Pulmonary artery endothelial cell (primary cell): ENCODE measurements around the gene MX1. TPM values are rescaled to one million over a fixed set of nuclear protein-coding genes. Genes with fewer than 3 reads are reported as not detected.

Experiments
- DNase-seq: peaks from one replicate; pipeline ENCODE4 v3.0.0-alpha.2; 2011; ENCODE audit warnings: low read depth, low spot score
- total RNA-seq: library from RNA; depleted of rRNA; stranded (reverse); fragments of >200 nt; gene quantifications from 2 replicates; pipeline ENCODE4 v1.2.3, GENCODE V29; 2014

The MX1 gene
- 12.9 and 14.6 TPM in 2 replicates for total RNA-seq

DNA sequence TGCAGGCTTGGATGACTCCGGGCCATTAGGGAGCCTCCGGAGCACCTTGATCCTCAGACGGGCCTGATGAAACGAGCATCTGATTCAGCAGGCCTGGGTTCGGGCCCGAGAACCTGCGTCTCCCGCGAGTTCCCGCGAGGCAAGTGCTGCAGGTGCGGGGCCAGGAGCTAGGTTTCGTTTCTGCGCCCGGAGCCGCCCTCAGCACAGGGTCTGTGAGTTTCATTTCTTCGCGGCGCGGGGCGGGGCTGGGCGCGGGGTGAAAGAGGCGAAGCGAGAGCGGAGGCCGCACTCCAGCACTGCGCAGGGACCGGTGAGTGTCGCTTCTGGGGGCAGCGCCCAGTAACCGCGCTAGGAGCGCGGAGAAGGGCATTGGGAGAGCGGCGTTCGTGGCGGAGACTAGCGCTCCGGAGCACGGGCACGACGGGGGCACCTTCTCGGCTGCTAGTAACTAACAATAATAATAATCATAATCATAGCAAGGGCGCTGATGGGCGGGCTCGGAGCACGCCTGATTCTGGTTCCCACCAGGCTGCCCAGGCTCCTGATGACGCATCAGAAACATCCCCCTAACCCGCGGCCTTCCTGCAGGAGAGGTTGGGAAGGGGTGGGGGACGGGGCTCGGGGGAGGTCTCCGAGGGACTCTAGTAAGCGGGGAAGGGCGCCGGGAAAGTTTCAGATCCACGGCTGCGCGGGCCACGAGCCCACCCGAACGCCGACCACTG lies at the start of gene MX1:
Gene MX1 (plus strand): TSS at position 286 of the 722 bp plus-strand sequence. CDS start 5,832 bp downstream, outside the sequence.
- no peak for DNase-seq

- no peak for DNase-seq
Measured at GRCh38 chr21:41377715-41378114, 48.3 kb upstream of the MX1 start.

- DNase-seq = no peak
Measured at GRCh38 chr21:41378849-41379248, 47.2 kb upstream of the MX1 start.

- no peak for DNase-seq
Measured at GRCh38 chr21:41379901-41380300, 46.1 kb upstream of the MX1 start.

DNA sequence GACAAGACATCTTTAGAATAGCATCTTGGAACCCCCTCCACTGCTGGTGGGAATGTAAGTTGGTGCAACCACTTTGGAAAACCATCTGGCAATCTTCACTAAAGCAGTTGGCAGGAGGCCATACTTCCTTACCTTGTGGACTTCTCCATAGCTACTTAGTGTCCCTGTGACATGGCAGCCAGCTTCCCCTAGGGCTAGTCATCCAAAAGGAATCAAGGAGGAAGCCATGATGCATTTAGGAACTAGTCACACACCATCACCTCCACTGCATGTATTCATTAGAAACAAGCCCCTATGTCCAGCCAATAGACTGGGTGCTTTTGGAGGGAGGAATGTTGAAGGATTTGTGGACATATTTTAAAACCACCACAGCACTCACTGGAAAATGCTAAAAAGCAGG lies 44.3 kb upstream of the MX1 start:
- no peak for DNase-seq

DNA sequence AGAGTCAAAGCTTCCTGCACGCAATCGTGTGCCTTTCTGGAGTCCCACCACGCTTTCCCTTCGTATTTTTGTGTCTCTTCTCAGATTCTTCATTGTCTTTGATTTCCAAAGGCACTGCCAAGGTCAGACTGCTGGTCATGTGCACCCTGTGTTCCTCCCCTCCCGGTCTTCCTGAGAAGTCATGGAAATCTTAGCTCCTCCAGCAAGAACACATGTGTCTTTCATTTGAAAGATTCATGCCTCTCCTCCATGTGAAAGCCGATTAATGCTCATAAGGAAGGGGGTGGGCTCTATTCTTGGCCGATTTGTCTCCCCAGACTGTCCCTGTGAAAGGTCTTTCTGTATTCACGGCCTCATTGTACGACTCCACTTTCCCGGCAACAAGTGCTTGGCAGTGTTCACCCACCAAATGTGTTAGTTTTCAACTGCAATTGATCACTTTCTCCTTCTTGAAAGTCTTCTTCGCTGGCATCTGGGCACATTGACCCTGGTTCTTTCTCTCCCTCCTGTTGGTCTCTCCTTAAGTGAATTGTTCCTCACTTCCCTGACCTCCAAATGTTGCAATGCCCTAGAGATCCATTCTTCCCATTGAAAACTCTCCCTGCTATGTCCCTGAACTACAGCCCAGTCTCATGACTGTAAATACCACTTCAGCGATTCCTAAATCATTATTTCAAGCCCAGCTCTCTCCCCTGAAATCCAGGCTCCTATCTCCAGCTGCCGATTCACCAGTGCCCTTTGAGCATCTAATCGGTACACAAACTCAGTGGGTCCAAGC lies 38.8 kb upstream of the MX1 start:
- no peak for DNase-seq

GRCh38 chr21:41387824-41388223 lies 38.2 kb upstream of the MX1 start:
- no peak for DNase-seq

- DNase-seq = no peak
Measured at GRCh38 chr21:41388259-41388658, 37.8 kb upstream of the MX1 start.

- DNase-seq = no peak
Measured at GRCh38 chr21:41390043-41390639, 35.9 kb upstream of the MX1 start.

DNA sequence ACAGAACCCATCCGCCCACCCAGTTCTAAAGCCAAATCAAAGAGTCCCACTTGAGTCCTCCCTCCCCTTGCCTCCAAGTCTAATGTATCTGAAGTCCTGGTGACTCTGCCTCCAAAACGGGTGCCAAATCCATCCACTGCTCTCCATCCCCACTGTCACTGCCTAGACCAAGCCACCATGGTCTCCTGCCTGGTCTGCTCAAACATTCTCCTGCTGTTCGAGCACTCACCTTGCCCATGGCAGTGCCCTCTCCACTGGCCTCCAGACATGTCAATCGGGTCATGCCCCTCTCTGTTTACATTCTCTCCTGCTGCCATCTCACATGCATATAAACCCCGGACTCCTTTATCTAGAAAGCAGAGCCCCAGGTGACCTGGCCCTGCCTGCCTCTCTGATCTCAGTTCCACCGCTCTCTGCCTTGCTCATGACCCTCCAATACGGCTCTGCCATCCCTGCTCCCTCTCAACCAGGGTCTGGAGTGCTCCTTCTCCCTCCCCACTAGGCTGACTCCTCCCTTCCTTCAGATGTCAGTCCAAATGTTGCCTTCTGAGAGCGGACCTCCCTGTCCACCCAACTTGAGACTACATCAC lies 32.1 kb upstream of the MX1 start:
- no peak for DNase-seq

GRCh38 chr21:41396558-41397075 lies 29.4 kb upstream of the MX1 start:
- DNase-seq = no peak

GRCh38 chr21:41397471-41397891 lies 28.6 kb upstream of the MX1 start:
- no peak for DNase-seq

DNA sequence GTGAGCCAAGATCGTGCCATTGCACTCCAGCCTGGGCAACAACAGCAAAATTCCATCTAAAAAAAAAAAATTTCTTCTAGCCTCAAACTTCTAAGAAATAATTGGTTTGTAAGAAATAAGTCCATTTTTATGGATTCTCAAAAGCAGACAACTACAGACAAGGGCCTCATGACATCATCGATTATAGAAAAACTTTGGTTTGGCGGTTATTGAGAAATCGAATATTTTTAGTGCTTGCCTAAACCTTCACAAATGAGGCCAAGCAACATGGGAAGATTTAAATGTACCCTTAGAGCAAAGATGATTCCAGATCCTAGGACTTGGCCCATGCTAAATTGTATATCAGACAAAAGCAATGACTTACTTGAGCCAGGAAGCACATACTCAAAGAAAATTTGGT lies 27.8 kb upstream of the MX1 start:
- DNase-seq = no peak

- no peak for DNase-seq
Measured at GRCh38 chr21:41398831-41399230, 27.2 kb upstream of the MX1 start.

- DNase-seq = no peak
Measured at GRCh38 chr21:41399246-41399800, 26.7 kb upstream of the MX1 start.

DNA sequence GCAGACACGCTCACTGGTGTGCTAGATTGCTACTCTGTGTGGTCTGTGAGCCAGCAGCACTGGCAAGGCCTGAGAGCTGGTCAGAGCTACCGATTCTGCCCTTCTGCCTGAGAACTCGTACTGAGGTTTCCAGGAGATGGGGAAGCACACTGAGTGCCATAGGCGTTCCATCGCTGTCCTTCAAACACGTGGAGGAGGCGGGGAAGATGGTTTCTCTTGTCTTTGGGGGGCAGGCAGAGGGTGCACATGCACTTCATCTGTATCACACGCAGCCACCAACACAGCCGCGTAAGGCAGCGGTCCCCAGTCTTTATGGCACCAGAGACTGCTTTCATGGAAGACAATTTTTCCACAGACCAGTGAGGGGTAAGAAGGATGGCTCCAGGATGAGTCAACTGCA lies 23.8 kb upstream of the MX1 start:
- no peak for DNase-seq

- no peak for DNase-seq
Measured at GRCh38 chr21:41402796-41403195, 23.2 kb upstream of the MX1 start.

DNA sequence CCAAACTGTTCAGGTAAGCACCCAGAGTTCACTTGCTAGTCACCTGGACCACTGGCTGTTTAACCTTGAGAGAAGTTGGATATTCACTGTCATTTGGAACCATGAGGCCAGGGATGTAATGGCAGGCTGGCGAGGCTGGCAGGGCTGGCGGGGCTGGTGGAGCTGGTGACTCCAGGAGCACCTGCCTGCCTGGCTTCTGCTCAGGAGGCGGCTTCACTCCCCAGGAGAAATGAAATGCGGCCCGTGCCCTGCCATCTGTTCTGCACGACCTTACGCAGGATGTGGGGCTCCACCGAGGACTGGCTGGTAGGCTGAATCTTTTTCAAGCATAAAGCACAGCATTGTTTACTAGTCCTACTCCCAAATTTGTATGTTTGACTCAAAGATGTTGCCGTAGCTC lies 22.7 kb upstream of the MX1 start:
- DNase-seq = no peak

DNA sequence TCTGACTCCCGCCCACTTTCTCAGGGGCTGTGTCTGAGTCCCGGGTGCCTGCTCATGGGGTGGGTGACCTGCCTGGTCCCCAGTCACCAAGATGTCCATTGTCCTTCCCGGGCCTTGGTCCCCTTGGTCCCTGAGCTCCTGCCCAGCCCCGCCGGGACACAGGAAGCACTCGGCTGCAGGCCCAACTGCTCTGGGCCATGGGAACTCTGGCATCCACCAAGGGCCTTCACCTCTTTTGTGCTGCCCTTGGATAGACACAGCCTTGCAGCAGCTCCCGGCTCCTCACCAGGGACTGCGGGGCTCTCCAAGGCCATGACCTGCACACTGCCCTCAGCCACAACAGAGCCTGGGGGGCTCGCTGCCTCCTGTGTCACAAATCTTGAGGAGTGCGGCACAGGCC lies 22.1 kb upstream of the MX1 start:
- DNase-seq = no peak

GRCh38 chr21:41405321-41405720 lies 20.7 kb upstream of the MX1 start:
- DNase-seq = no peak

DNA sequence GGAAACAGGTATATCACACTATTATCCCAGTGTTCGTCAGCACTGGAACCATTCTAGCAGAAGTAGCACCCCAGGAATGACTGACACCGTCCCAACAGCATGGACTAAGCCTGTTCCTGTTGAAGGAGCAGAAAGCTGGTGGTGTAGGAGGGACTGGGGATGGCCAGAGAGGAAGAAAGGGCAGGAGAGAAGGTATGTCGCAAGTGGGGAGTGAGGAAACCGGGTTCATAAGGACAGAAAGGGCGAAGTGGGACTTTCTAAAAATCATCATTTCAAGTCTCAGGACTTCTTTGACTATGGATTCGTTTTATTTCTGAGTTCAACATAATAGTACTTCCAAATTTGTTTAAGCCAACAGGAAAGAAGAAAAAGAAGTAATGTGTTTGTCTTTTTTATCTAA lies 19.7 kb upstream of the MX1 start:
- no peak for DNase-seq
